Dermis microvascular lymphatic vessel endothelial cell (primary cell): ENCODE results near the gene CDX1. TPM values are rescaled to one million over a fixed set of nuclear protein-coding genes. Genes with fewer than 3 reads are reported as not detected.
A peak's percentile ranks its signal among the peaks of the same experiment; 100 is the strongest.

ENCODE experiments used
- DNase-seq, 2 donors: peaks; one replicate each; pipeline versions ENCODE4 v3.0.0 to v3.0.0-alpha.2; 2010; ENCODE audit warnings: low read depth in 2 of 2
- total RNA-seq: library from RNA; depleted of rRNA; stranded (reverse); fragments of >200 nt; gene quantifications from 2 replicates; pipeline ENCODE4 v1.2.1, GENCODE V29; 2014

CDX1 gene
- total RNA-seq, 1 donor from 2014 or later = not detected

GRCh38 chr5:150162142-150162513, 4.5 kb upstream of the CDX1 start:
- DNase-seq = no peak

DNA sequence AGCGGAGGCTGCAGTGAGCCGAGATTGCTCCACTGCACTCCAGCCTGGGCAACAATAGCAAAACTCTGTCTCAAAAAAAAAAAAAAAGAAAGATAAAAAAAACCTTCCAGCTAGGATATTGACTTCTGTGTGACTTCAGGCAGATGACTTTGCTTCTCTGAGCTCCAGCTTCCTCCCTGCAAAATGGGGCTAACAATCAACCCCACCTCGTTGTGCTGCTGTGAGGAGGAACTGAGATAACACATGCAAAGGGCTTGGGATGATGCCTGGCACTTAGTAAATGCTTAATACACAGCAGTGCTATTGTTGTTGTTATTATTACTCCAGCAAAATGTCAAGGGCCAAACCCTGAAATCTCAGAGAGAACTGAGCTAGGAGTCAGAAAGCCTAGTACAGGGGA, 3.5 kb upstream of the CDX1 start:
- no peak for DNase-seq

DNA sequence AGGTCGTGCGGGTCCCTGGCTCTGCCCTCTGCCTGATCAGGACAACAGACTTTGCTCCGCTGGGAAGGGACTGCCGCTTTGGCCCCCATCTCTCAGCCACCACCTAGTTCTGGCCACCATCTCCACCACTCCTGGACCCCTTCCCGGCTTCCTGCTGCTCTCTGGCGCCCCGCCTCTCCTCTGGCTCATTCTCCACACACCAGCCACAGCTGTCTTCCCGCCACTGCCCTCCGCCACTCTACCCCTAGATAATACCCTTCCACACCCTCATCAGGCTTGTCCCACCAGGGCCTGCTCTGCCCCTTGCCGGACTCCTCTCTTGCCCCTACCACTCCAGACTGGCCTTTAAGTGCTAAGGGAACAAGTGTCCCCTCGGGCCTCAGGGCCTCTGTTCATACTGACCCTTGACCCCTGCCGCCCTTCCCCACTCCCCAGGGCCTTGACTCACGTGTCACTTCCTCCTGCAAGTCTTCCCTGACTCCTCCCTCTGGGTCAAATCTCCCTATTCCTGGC, 3.0 kb upstream of the CDX1 start:
- no peak for DNase-seq

DNA sequence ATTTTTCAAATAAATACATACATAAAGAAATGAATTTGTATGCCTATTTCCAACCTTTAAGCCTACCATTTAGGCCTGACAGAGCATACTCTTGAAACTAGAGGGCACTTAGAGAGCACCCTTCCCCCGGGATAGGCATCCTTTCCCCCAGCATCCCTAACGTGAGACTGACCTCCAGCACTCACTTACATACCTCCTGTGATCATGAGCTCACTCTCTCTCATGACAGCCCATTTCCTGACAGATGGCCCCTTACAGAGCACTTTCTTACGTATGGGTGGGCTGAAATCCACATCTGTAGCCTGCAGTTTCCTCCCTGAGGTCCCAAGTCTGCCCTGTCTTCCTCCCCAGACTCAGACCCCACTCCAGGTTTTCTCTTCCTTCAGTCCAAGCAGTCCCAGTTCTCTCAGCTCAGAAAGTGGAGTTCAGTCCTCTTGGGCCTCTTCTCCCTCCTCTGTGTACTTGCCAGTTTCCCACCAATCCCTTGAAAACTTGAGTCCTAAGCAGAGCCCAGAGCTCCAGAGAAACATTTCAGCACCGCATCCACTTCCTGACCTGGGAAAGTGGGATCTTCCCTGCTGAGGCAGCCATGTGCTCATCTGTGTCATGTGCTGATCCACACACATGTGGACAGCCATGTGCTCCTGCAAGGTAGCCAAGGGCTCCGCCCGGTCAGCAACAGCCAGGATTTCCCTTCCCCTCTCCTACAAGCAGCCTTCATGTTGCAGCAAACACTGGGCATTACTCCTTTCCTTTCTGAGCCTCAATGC, 2.2 kb upstream of the CDX1 start:
- DNase-seq = no peak

- no peak for DNase-seq
Measured at GRCh38 chr5:150166037-150166649, 435 bp upstream of the CDX1 start.

- DNase-seq = no peak
Measured at GRCh38 chr5:150167512-150167850, 903 bp downstream of the CDX1 start.

DNA sequence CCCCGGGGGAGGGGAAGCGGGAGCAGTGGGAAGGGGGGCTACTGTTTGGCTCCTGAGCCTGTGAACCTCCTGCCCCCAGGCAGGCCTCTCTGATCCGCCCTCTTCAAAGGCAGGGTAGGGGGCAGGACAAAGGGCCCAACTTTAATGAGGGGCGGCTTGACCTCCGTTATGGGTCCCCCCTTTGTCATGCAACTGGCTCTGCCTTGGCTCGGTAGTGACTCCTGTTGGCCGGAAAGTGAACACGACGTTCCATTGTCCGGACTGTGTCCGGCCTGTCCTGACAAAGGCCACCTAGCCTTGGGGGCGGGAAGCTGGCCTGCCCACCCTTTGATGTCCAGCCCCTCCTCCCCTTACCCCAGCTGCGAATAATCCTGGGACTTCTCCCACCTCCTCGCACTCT, 1.3 kb downstream of the CDX1 start:
- DNase-seq = no peak

DNA sequence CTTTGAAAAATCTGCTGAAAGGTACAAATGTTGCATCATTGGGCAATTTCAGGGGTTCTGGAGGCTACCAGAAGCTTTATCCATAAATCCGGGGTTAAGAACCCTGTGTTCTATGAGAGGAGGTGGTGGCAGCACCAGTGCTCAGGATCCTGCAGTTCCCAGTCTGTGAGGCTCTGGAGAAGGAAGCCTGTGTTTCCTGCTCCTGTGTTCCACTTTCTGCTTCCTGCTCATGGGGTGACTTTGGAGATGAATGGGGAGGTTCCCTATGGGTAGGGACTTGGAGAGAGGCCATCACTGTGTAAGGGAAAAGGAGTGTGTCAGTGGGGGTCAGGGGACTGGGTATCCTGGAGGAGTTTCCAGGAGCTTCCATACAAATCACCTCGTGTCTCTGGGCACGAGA, 2.3 kb downstream of the CDX1 start:
- DNase-seq = peak in 1 of 2 donors; percentile 21

DNA sequence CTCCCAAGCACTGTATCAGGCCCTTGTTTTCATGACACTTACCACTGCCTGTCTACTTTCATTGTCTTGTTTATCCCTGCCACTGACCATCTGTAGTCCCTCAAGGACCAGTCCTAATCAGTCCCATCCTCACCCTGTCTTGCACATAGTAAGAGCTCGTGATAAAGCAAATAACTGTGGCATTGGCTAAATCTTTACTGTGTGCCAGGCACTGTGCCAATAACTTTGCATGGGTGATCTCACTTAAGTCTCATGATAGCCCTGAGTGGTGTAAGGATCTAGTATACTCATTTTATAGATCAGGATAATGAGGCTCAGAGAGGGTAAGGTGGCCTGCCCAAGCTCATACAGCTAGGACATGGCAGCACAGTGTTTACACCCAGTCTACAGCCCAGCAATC, 5.6 kb downstream of the CDX1 start:
- no peak for DNase-seq

DNA sequence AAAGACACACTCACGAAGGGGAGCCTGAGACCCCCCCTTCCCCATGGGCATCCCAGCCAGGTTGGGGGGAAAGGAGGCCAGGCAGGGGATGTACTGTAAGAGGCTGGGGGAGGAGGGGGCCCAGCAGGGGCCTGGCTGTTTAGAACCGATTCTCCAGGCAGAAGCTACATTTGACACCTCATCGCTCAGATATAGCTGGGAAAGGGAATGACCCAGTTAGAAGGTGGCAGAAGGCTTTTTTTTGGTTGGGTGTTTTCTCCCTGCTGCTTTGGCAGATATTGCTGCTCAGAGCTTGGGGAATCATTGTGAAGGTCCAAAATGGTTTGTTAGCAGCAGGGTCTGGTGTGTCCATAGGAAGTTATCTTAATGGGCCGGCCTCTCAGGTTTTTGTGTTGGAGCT, 6.0 kb downstream of the CDX1 start:
- no peak for DNase-seq

DNA sequence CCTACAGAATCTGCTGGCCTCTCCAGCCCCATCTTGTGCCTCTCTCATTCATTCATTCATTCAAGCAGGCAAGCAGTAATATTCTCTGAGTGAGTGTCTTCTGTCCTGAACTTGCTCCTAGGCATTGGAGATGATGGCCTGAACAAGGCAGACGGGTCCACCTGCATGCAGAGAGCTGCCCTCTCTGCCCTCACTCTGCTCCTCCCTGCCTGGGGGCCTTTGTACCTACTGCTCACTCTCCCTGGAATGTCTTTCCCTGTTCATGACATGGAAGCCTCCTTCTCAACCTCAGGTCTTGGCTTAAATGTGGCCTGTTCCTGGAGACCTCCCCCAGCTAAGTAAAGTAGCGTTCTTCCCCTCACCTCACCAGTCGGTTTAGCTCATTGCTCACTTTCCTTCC, 6.6 kb downstream of the CDX1 start:
- DNase-seq = no peak

- no peak for DNase-seq
Measured at GRCh38 chr5:150174285-150174684, 7.7 kb downstream of the CDX1 start.

- DNase-seq = no peak
Measured at GRCh38 chr5:150175076-150175475, 8.5 kb downstream of the CDX1 start.

GRCh38 chr5:150175536-150175935, 9.0 kb downstream of the CDX1 start:
- peak in 1 of 2 donors; percentile 56 for DNase-seq

GRCh38 chr5:150176745-150177477, 10.3 kb downstream of the CDX1 start:
- no peak for DNase-seq

DNA sequence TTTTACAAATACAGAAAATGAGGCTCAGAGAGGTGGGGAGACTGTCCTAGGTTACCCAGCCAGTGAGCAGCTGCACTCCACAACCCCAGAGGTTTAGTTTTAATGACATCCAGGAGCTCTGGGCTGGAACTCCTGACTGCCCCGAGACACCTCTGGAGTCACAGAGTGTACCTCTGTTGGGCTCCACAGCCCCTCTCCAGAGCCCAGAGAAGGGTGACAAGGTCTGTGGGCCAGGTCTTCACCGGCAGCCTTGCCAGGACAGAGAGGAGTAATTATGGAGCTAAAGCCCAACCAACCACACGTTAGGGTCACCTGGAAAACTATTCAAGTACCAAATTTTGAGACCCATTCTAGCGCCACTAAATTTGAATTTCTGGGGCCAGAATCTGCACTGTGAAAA, 11.1 kb downstream of the CDX1 start:
- no peak for DNase-seq

DNA sequence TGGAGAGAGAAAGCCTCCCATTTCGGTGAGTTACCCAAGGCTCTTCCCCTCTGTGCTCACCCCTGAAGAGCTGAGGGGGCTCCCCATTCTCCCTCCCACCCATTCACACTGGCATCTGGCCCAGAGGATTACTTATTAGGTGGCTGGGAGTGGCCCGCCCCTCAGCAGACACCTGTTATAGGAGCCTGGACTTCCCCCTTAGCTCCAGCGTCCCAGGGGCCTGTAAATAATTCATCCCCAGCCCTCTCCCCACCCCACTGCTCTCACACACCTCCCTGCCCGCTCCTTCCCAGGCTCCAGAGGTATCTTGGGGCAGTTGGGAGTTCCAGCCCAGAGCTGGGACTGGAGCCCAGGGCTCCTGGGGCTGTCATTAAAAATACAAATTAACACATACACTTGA, 11.7 kb downstream of the CDX1 start:
- no peak for DNase-seq

GRCh38 chr5:150179019-150179620, 12.5 kb downstream of the CDX1 start:
- no peak for DNase-seq

GRCh38 chr5:150180241-150181026, 13.9 kb downstream of the CDX1 start:
- peak; percentile 12 to 51 for DNase-seq

GRCh38 chr5:150181027-150181426, 14.4 kb downstream of the CDX1 start:
- no peak for DNase-seq

- DNase-seq = no peak
Measured at GRCh38 chr5:150181766-150182545, 15.4 kb downstream of the CDX1 start.
